H1 (cell line): Measurements from ENCODE around the gene LY9. TPM values are rescaled to one million over a fixed set of nuclear protein-coding genes. Genes with fewer than 3 reads are reported as not detected.

Experiments
- CTCF ChIA-PET: fragments of 300-600 bp; sonication (Branson Sonifier 250); formaldehyde crosslinking; loops from one replicate; lab custom pipeline; 2021; ENCODE audit not compliant: partially characterized antibody; lab: Charles Lee
- POLR2A ChIA-PET: fragments of 300-600 bp; sonication (Branson Sonifier 250); formaldehyde crosslinking; loops from one replicate; lab custom pipeline; 2021; ENCODE audit warnings: inconsistent platforms; ENCODE audit not compliant: partially characterized antibody; lab: Charles Lee
- DNase-seq, 2 experiments: peaks; one replicate each; pipeline versions ENCODE4 v3.0.0 to v3.0.0-alpha.2; 2010 to 2022; ENCODE audit warnings: low spot score in 2 of 2, low read depth in 1 of 2, mixed read lengths in 1 of 2
- FAIRE-seq: peaks from 2 replicates; lab custom pipeline; 2011; peaks lifted over from hg19 to GRCh38; lab: Jason Lieb, UNC
- H2AFZ ChIP-seq: 2 replicates; pipeline ENCODE4 v1.8.1; 2012; ENCODE audit warnings: low read length, inconsistent platforms
- H2AK5ac ChIP-seq: 2 replicates; pipeline ENCODE4 v1.6.1; 2013; ENCODE audit warnings: low read depth, low read length
- H2BK120ac ChIP-seq: replicated peaks from 2 replicates; pipeline ENCODE3; 2013; ENCODE audit warnings: low read depth, low read length, inconsistent platforms
- H2BK12ac ChIP-seq: 2 replicates; pipeline ENCODE4 v1.6.1; 2013; ENCODE audit warnings: low read depth, low read length
- H2BK15ac ChIP-seq: 2 replicates; pipeline ENCODE4 v1.6.1; 2013; ENCODE audit warnings: low read length
- H2BK20ac ChIP-seq: 2 replicates; pipeline ENCODE4 v1.6.1; 2013; ENCODE audit warnings: low read length
- H2BK5ac ChIP-seq: 2 replicates; pipeline ENCODE4 v1.6.1; 2013; ENCODE audit warnings: low read depth, low read length
- H3K14ac ChIP-seq: 2 replicates; pipeline ENCODE4 v1.6.1; 2013; ENCODE audit warnings: inconsistent platforms; ENCODE audit not compliant: insufficient read length
- H3K18ac ChIP-seq: 2 replicates; pipeline ENCODE4 v1.6.1; 2013; ENCODE audit warnings: low read length; ENCODE audit errors: extremely low read depth
- H3K23ac ChIP-seq: 2 replicates; pipeline ENCODE4 v1.6.1; 2013; ENCODE audit warnings: inconsistent platforms; ENCODE audit not compliant: insufficient read length
- H3K23me2 ChIP-seq: 2 replicates; pipeline ENCODE4 v1.6.1; 2013; ENCODE audit warnings: low read depth, low read length
- H3K27ac ChIP-seq: 2 replicates; pipeline ENCODE4 v1.6.1; 2011; ENCODE audit warnings: low read depth, low read length, inconsistent platforms
- H3K27me3 ChIP-seq, 4 experiments: replicated peaks in 1 of 4; 1 replicate in 1 of 4; 2 replicates in 3 of 4; pipeline versions ENCODE4 v1.6.1 to v1.8.1; 2011 to 2013; ENCODE audit warnings: low read length in 3 of 4, mild to moderate bottlenecking in 3 of 4, inconsistent platforms in 2 of 4, mixed read lengths in 2 of 4, moderate library complexity in 1 of 4; ENCODE audit not compliant: control insufficient read depth in 3 of 4, insufficient read depth in 3 of 4; ENCODE audit errors: extremely low read depth in 1 of 4
- H3K36me3 ChIP-seq, 4 experiments: 2 replicates each; pipeline versions ENCODE4 v1.6.1 to v1.8.1; 2011 to 2013; ENCODE audit warnings: mild to moderate bottlenecking in 4 of 4, low read length in 3 of 4, moderate library complexity in 2 of 4, control low read depth in 1 of 4, inconsistent platforms in 1 of 4; ENCODE audit not compliant: insufficient read depth in 4 of 4, control insufficient read depth in 2 of 4
- H3K4ac ChIP-seq: replicated peaks from 2 replicates; pipeline ENCODE3; 2013; ENCODE audit warnings: low read length, low read depth, mixed read lengths, inconsistent platforms; ENCODE audit not compliant: insufficient read length
- H3K4me1 ChIP-seq, 4 experiments: replicated peaks in 1 of 4; 1 replicate in 1 of 4; 2 replicates in 3 of 4; pipeline versions ENCODE4 v1.6.1 to v1.8.1; 2011 to 2013; ENCODE audit warnings: low read length in 3 of 4, inconsistent platforms in 2 of 4, mixed read lengths in 1 of 4; ENCODE audit not compliant: insufficient read depth in 4 of 4, control insufficient read depth in 3 of 4
- H3K4me2 ChIP-seq, 2 experiments: 2 replicates each; pipeline versions ENCODE4 v1.6.1 to v1.8.1; 2011 to 2013; ENCODE audit warnings: low read depth in 2 of 2, low read length in 2 of 2, control low read depth in 1 of 2, inconsistent platforms in 1 of 2, mild to moderate bottlenecking in 1 of 2; ENCODE audit not compliant: insufficient read depth in 1 of 2
- H3K4me3 ChIP-seq, 4 experiments: fragments of 200-600, 300-600 bp in 1 of 4; sonication (generic), shearing (Covaris generic), sonication (Bioruptor Twin) in 1 of 4; 2 replicates each; pipeline versions ENCODE4 v1.5.1 to v1.8.1; 2011 to 2016; ENCODE audit warnings: low read length in 4 of 4, low read depth in 3 of 4, control low read depth in 2 of 4, inconsistent platforms in 2 of 4, mild to moderate bottlenecking in 2 of 4, mixed read lengths in 1 of 4, moderate library complexity in 1 of 4; ENCODE audit not compliant: insufficient read depth in 2 of 4; ENCODE audit errors: extremely low read depth in 1 of 4
- H3K56ac ChIP-seq: replicated peaks from 2 replicates; pipeline ENCODE3; 2013; ENCODE audit warnings: low read depth, mild to moderate bottlenecking, mixed read lengths, low read length, inconsistent platforms; ENCODE audit not compliant: insufficient read length
- H3K79me1 ChIP-seq: 2 replicates; pipeline ENCODE4 v1.6.1; 2013; ENCODE audit warnings: low read depth, low read length, control low read depth
- H3K79me2 ChIP-seq, 2 experiments: 2 replicates each; pipeline versions ENCODE4 v1.6.1 to v1.8.1; 2012 to 2013; ENCODE audit warnings: low read length in 2 of 2, mild to moderate bottlenecking in 2 of 2, inconsistent platforms in 1 of 2; ENCODE audit not compliant: insufficient read depth in 2 of 2, control insufficient read depth in 1 of 2
- H3K9ac ChIP-seq, 4 experiments: replicated peaks in 1 of 4; 1 replicate in 1 of 4; 2 replicates in 3 of 4; pipeline versions ENCODE4 v1.6.1 to v1.8.1; 2011 to 2013; ENCODE audit warnings: low read depth in 3 of 4, low read length in 3 of 4, control low read depth in 2 of 4, mild to moderate bottlenecking in 2 of 4, moderate library complexity in 2 of 4, inconsistent platforms in 1 of 4; ENCODE audit errors: extremely low read depth in 1 of 4
- H3K9me3 ChIP-seq, 2 experiments: 2 replicates each; pipeline versions ENCODE4 v1.6.1 to v1.8.1; 2012 to 2013; ENCODE audit warnings: mild to moderate bottlenecking in 2 of 2, moderate library complexity in 2 of 2, control low read depth in 1 of 2, inconsistent platforms in 1 of 2, low read depth in 1 of 2, low read length in 1 of 2, mixed read lengths in 1 of 2; ENCODE audit not compliant: insufficient read depth in 2 of 2
- H4K20me1 ChIP-seq, 2 experiments: replicated peaks in 1 of 2; 2 replicates each; pipeline versions ENCODE3 to v1.8.1; 2011 to 2013; ENCODE audit warnings: inconsistent platforms in 2 of 2, low read length in 2 of 2, mild to moderate bottlenecking in 1 of 2; ENCODE audit not compliant: insufficient read depth in 2 of 2, control insufficient read depth in 1 of 2
- H4K5ac ChIP-seq: 2 replicates; pipeline ENCODE4 v1.6.1; 2013; ENCODE audit warnings: low read length, low read depth, mixed read lengths, inconsistent platforms; ENCODE audit not compliant: insufficient read length
- H4K8ac ChIP-seq: 2 replicates; pipeline ENCODE4 v1.8.0; 2013; ENCODE audit warnings: mild to moderate bottlenecking, moderate library complexity, low read length, inconsistent platforms; ENCODE audit not compliant: insufficient read depth; ENCODE audit errors: extremely low read depth
- H4K91ac ChIP-seq: replicated peaks from 2 replicates; pipeline ENCODE3; 2013; ENCODE audit warnings: low read length, mixed read lengths, inconsistent platforms; ENCODE audit not compliant: insufficient read length
- CTBP2 ChIP-seq: IDR thresholded peaks from 2 replicates; pipeline ENCODE4 v1.7.0; 2011; ENCODE audit warnings: borderline replicate concordance, mild to moderate bottlenecking, moderate library complexity, mixed read lengths, low read length; ENCODE audit not compliant: insufficient read depth, insufficient read length
- CTCF ChIP-seq, 3 experiments: IDR thresholded peaks; 1 replicate in 2 of 3; 2 replicates in 1 of 3; pipeline versions ENCODE4 v1.5.1 to v1.6.1; 2011; ENCODE audit warnings: low read length in 3 of 3, mild to moderate bottlenecking in 3 of 3, inconsistent platforms in 2 of 3, low read depth in 1 of 3, moderate library complexity in 1 of 3; ENCODE audit not compliant: insufficient read depth in 1 of 3; ENCODE audit errors: control extremely low read depth in 1 of 3
- NANOG ChIP-seq: IDR thresholded peaks from 2 replicates; pipeline ENCODE4 v1.6.1; 2011; ENCODE audit warnings: low read length, low read depth, mild to moderate bottlenecking, inconsistent platforms; ENCODE audit not compliant: insufficient read depth, poor library complexity, severe bottlenecking
- RAD21 ChIP-seq, 2 experiments: IDR thresholded peaks in 1 of 2; conservative IDR thresholded peaks in 1 of 2; 2 replicates each; pipeline ENCODE4 v1.6.1; 2011; ENCODE audit warnings: low read depth in 2 of 2, low read length in 2 of 2, improper control_type of control experiment in 1 of 2, inconsistent platforms in 1 of 2, mild to moderate bottlenecking in 1 of 2, moderate library complexity in 1 of 2
- SP2 ChIP-seq: IDR thresholded peaks from 2 replicates; pipeline ENCODE4 v1.6.1; 2012; ENCODE audit warnings: mild to moderate bottlenecking, low read length, inconsistent platforms
- WGBS, 2 experiments: shearing (Covaris generic) in 1 of 2; methylation state at CpG; one replicate each; pipeline versions ENCODE4 v1.1.6 to v1.1.7; 2013 to 2015; ENCODE audit warnings: low lambda C conversion rate in 2 of 2, mixed read lengths in 2 of 2, inconsistent platforms in 1 of 2, low coverage in 1 of 2, missing lambda C conversion rate in 1 of 2; ENCODE audit not compliant: insufficient replicate concordance in 2 of 2, insufficient coverage in 1 of 2, insufficient read length in 1 of 2; ENCODE audit errors: extremely low coverage in 1 of 2, missing lambda C conversion rate in 1 of 2; 5-methylcytosine and 5-hydroxymethylcytosine counted together
- polyA plus RNA-seq, 7 experiments: library from polyadenylated mRNA; depleted of rRNA in 3 of 7; stranded (reverse) in 5 of 7; unstranded in 2 of 7; fragments of >200 nt in 5 of 7; fragments of 200-250 nt in 2 of 7; gene quantifications; 1 replicate in 5 of 7; 2 replicates in 1 of 7; 4 replicates in 1 of 7; pipeline versions ENCODE4 v1.2.1 to v1.2.3, GENCODE V29; 2011 to 2013; ENCODE audit warnings: missing spikeins in 2 of 7, mixed read lengths in 2 of 7
- total RNA-seq: library from RNA; stranded (reverse); fragmentation: NEBNext Ultra II Directional; extraction: Animal tissue kit (Norgen Biotek cat#: 25700); gene quantifications from 2 replicates; pipeline ENCODE4 v1.2.1, GENCODE V29; 2021

The LY9 gene
- total and polyA plus RNA-seq, 2 of the 8 experiments (the other 6 are each of a cell fraction or from before 2014, with no cell fraction given): not detected

GRCh38 chr1:160821627-160822026 is 25.7 kb downstream of the LY9 start:
- no peak overlapping the region for H3K4me2 ChIP-seq
- H4K5ac ChIP-seq: no peak overlapping the region
- no peak overlapping the region for H2BK12ac ChIP-seq
- H3K9ac ChIP-seq: no peak overlapping the region
- H3K23ac ChIP-seq: no peak overlapping the region
- no peaks in the 10 kb centered on the region for H3K23me2 ChIP-seq
- no peak overlapping the region for H3K18ac ChIP-seq
- no peak overlapping the region for H3K4ac ChIP-seq
- H3K27ac ChIP-seq: no peak overlapping the region
- no peaks in the 10 kb centered on the region for H3K27me3 ChIP-seq
- H4K8ac ChIP-seq: no peak overlapping the region
- H3K79me1 ChIP-seq: no peaks in the 10 kb centered on the region
- TF ChIP-seq CTCF (IDR thresholded peaks at IDR 0.05; ENCODE audit: control extremely low read depth in 1 of 3, insufficient read depth in 1 of 3, low read depth in 1 of 3, low read length in 3 of 3) (peak; percentile 43 to 59 (median 46)), SP2 (no peak), RAD21 (IDR thresholded peaks at IDR 0.05 in 1 of 2, conservative IDR thresholded peaks at IDR 0.05 in 1 of 2; ENCODE audit: low read depth in 2 of 2, low read length in 2 of 2) (peak in 1 of 2 experiments; percentile 55; a peak in 3 of 4 replicates), CTBP2 (no peak), NANOG (no peak)
- TF ChIP-seq, all 59 proteins: peak for 2
- H3K4me1 ChIP-seq: peaks cover 0 to 6% (median 2%) of the 10 kb centered on the region in 4 experiments; a peak in 2 of 7 replicates
- H4K20me1 ChIP-seq: no peaks in the 10 kb centered on the region
- WGBS, 2 experiments: 80% methylated on average over 8 of the region's 8 CpGs; no CpG with 5 or more reads in 1 of the 2 experiments
- no peaks in the 10 kb centered on the region for H3K36me3 ChIP-seq
- no peak overlapping the region for H3K4me3 ChIP-seq
- no peaks in the 10 kb centered on the region for H3K9me3 ChIP-seq
- H3K14ac ChIP-seq: no peak overlapping the region
- CTCF ChIA-PET: interaction anchor here (0.6 to 6.7 kb wide), 21 partner anchors 9 to 664 kb away, joined by 3 to 60 read pairs (median 5); partner anchors contain the start of gene ITLN1
- no peak overlapping the region for H3K56ac ChIP-seq
- no peaks in the 10 kb centered on the region for H3K79me2 ChIP-seq
- DNase-seq: peak in 1 of 2 experiments; percentile 76
- H2BK15ac ChIP-seq: no peak overlapping the region
- H2AFZ ChIP-seq: 0 out of 2 replicates have a peak overlapping the region, but pooled peaks have one; percentile 8
- no peak overlapping the region for H2BK120ac ChIP-seq
- POLR2A ChIA-PET: no interaction called here
- H4K91ac ChIP-seq: no peak overlapping the region
- no peak overlapping the region for H2BK20ac ChIP-seq
- no peak overlapping the region for H2AK5ac ChIP-seq
- no peak overlapping the region for H2BK5ac ChIP-seq
- FAIRE-seq: no peak
